Memory B cell (primary cell): Measurements from ENCODE around the gene SV2B.

Experiments
- ATAC-seq: fragments of 150-1000 bp; cut with Tn5 transposase; 2 replicates; pipeline ENCODE4 v1.10.0; 2021; ENCODE audit warnings: low read depth, mild to moderate bottlenecking, moderate library complexity
- DNase-seq, 2 donors: peaks; one replicate each; pipeline ENCODE4 v3.0.0; 2022; ENCODE audit warnings: low spot score in 2 of 2
- H3K27ac Mint-ChIP-seq: one replicate; pipeline ENCODE4 v1.8.0; 2022; ENCODE audit warnings: mild to moderate bottlenecking, moderate library complexity, mixed read lengths
- H3K27me3 Mint-ChIP-seq: one replicate; pipeline ENCODE4 v1.8.0; 2022; ENCODE audit warnings: mixed read lengths
- H3K36me3 Mint-ChIP-seq: one replicate; pipeline ENCODE4 v1.8.0; 2022; ENCODE audit warnings: mild to moderate bottlenecking, mixed read lengths
- H3K4me1 Mint-ChIP-seq: one replicate; pipeline ENCODE4 v1.8.0; 2022; ENCODE audit warnings: mixed read lengths
- H3K4me3 Mint-ChIP-seq: one replicate; pipeline ENCODE4 v1.8.0; 2022; ENCODE audit warnings: mild to moderate bottlenecking, moderate library complexity, mixed read lengths
- H3K9me3 Mint-ChIP-seq: one replicate; pipeline ENCODE4 v1.8.0; 2022; ENCODE audit warnings: mixed read lengths

The SV2B gene

DNA sequence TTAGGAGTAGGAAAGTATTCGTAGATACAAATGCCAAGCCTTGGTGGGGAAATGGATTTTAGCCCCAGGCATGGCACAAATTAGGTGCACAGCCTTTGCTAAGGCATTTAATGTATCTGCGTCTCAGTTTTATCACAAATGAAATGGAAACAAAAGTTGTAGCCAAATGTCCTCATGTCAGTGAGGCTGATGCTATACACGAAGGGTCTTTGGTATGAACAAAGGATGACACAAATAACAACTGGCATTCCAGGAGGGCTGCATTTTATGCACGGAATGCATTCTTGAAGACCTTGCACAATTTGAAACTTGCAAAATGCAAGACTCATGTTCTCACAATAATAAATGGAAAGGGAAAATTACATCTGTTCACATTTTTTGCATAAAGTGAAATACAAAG lies 181.9 kb downstream of the SV2B start:
- Mint-ChIP-seq H3K36me3 (no peaks in the 10 kb centered on the region), H3K27me3 (peaks cover 3% of the 10 kb centered on the region), H3K4me3 (no peak overlapping the region), H3K27ac (no peak overlapping the region), H3K9me3 (no peaks in the 10 kb centered on the region), H3K4me1 (no peaks in the 10 kb centered on the region)
- ATAC-seq (no peak), DNase-seq (no peak)

DNA sequence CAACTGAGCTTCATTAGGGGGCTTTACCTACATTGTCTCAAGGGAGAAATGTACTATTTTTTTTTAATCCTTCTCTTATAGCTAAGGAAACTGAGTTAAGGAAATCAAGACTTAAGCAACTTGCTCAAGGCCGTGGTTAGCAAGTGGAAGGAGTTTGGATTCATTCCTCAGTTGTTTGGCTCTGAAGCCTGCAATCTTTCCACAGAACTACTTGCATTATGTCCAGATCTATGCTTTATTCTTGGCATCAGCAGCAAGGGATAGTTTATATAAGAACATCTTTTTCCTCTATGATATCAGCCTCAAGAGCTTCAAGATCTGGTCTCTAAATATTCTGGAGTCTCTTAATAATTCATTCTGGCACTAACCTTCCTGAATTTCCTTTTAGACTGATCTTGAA lies 182.4 kb downstream of the SV2B start:
- H3K36me3 Mint-ChIP-seq: no peaks in the 10 kb centered on the region
- H3K27me3 Mint-ChIP-seq: peaks cover 2% of the 10 kb centered on the region
- H3K27ac Mint-ChIP-seq: no peak overlapping the region
- ATAC-seq (no peak), DNase-seq (no peak)
- no peak overlapping the region for H3K4me3 Mint-ChIP-seq
- no peaks in the 10 kb centered on the region for H3K9me3 Mint-ChIP-seq
- H3K4me1 Mint-ChIP-seq: no peaks in the 10 kb centered on the region

DNA sequence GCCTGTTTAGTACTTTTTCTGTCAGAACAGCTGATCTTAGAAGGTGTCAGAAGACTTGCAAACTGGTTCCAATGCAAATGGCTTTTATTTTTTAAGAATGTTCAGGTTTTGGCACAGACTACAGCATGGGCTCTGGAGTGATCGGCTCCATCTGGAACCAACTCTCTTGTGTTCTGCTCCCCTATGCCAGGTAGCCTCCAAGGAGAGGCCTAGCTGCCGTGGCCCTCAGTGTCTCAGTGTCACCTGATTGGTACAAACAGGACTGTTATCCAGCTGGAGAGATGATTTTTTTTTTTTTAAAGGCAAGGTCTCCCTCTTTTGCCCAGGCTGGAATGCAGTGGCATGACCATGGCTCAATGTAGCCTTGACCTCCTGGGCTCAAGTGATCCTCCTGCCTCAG lies 183.1 kb downstream of the SV2B start:
- Mint-ChIP-seq H3K27me3 (peaks cover 2% of the 10 kb centered on the region), H3K27ac (no peak overlapping the region), H3K4me3 (no peak overlapping the region), H3K9me3 (no peaks in the 10 kb centered on the region), H3K4me1 (no peaks in the 10 kb centered on the region), H3K36me3 (no peaks in the 10 kb centered on the region)
- no peak for DNase-seq
- no peak for ATAC-seq

DNA sequence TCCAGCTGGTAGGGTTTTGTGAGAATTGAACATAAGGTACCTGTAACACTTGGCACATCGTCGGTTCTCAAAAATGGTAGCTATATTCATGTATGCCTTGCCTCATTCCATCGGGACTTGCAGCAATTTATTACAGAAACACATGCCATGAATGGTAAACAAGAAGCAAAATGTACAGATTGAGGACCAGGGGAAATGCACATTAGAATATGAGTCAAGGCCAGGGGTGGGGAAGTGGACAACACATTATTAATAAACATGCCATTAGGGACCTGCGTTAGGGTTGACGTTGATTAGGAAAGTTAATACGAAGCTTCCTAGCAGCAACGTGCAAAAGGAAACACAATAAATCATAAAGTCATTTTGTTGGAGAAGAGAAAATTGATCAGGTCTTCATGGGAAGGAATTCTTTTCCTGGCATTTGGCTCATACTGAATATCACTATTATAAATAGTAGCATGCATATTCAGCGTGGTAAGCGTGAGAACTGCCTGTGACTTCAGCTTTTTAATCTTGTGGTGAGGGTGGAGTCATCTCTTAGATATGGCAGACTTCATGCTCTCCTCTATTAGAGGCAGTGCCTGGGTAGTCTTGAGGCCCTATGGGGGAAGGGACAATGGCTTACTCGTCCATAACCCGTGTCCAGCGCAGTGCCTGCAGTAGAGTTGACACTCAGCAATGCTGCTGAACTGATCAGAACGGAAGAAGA lies 184.9 kb downstream of the SV2B start:
- DNase-seq (no peak), ATAC-seq (no peak)
- Mint-ChIP-seq H3K27me3 (peaks cover 2% of the 10 kb centered on the region), H3K4me1 (no peaks in the 10 kb centered on the region), H3K4me3 (no peak overlapping the region), H3K36me3 (no peaks in the 10 kb centered on the region), H3K9me3 (no peaks in the 10 kb centered on the region), H3K27ac (no peak overlapping the region)

DNA sequence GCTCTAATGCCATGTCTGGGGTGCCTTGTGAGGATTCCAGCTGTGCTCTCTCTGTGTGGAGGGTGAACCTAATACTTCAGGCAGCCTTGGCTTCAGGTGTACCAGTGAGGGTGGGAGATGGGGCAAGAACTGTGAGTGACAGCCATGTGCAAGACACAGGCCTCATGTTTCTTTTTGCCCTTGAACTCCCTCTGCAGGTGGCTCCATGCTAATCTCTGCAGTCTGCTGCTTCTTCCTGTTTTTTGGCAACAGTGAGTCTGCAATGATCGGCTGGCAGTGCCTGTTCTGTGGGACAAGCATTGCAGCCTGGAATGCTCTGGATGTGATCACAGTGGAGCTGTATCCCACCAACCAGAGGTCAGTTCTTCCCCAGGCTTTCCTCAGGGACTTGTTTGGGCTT lies 189.3 kb downstream of the SV2B start:
- Mint-ChIP-seq H3K4me3 (no peak overlapping the region), H3K4me1 (no peaks in the 10 kb centered on the region), H3K27me3 (no peaks in the 10 kb centered on the region), H3K9me3 (no peaks in the 10 kb centered on the region), H3K27ac (no peak overlapping the region), H3K36me3 (no peaks in the 10 kb centered on the region)
- ATAC-seq (no peak), DNase-seq (no peak)

DNA sequence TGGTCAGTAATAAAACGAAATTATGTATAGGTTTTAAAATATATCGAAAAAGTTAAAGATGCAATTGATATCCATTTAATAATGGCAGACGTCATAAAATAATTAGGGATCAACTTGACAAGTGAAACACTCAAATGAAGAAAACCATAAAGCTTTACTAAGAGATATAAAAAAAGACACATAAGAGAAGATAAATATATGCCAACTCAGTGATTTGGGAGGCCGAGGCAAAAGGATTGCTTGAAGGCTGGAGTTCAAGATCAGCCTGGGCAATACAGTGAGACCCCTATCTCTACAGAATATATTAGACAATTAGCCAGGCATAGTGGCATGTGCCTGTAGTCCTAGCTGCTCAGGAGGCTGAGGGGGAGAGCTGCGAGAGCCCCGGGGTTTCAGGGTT lies 190.5 kb downstream of the SV2B start:
- DNase-seq (no peak), ATAC-seq (no peak)
- H3K27me3 Mint-ChIP-seq: peaks cover 2% of the 10 kb centered on the region
- no peak overlapping the region for H3K4me3 Mint-ChIP-seq
- no peaks in the 10 kb centered on the region for H3K4me1 Mint-ChIP-seq
- no peaks in the 10 kb centered on the region for H3K36me3 Mint-ChIP-seq
- H3K9me3 Mint-ChIP-seq: no peaks in the 10 kb centered on the region
- H3K27ac Mint-ChIP-seq: no peak overlapping the region

DNA sequence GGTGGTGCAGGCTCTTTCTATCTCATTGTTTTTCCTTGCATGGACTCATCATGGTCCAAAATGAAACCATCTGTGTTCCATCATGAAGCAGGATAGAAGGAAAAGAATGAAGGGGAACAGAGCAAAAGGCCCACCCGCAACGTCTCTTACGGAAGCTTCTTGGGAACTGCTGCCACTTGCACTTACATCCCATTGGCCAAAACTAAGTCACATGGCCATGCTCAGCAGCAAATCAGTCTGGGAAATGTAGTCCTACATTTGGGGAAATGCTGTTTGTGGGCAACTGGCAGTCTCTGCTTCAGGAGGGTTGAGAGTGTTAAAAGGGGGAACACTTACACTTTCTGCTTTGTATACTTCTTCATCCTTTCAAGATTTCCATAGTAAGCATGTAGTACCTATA lies 191.6 kb downstream of the SV2B start:
- Mint-ChIP-seq H3K36me3 (no peaks in the 10 kb centered on the region), H3K4me1 (no peaks in the 10 kb centered on the region), H3K27ac (no peak overlapping the region), H3K4me3 (peak overlapping the region; percentile 30), H3K27me3 (peaks cover 4% of the 10 kb centered on the region), H3K9me3 (no peaks in the 10 kb centered on the region)
- peak in 1 of 2 donors; percentile 11 for DNase-seq
- peak; percentile 47 for ATAC-seq

DNA sequence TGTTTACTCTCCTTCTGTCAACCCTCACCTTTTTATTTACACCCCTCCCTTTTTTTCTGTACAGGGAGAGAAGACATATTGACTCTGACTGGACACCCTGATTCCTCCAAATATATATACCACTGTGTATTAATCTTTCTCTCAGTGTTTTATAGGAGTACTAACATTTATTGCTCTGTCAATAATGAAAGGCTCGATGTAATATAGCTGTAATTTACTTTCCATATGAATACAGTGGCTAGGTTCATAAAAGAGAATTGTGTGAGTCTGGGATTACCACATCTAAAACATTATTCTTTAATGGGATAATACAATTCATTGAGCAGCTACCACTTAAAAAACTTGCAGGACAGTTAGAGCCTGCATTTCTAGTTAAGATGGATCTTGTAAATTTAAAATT lies 194.3 kb downstream of the SV2B start:
- no peak overlapping the region for H3K27ac Mint-ChIP-seq

DNA sequence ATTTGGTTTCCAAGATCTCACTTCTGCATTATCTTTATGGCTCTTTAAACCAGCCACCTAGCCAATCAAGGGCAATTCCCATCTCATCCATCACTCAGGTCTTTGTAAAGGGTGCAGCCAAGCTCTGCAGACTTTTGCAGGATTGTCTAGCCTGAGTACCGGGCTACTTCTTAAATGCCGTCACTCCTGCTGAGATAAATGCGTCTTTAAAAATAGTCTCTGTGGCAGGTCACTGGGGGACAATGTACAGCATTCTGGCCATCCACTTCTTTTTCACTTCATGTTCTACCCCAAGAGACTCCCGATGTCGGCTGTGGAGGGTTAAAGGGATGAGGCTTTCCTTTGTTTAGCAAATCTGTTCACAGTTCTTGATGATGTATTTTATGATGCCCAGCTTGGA lies 194.7 kb downstream of the SV2B start:
- H3K27me3 Mint-ChIP-seq: peaks cover 15% of the 10 kb centered on the region
- H3K36me3 Mint-ChIP-seq: no peaks in the 10 kb centered on the region
- no peak overlapping the region for H3K4me3 Mint-ChIP-seq
- H3K9me3 Mint-ChIP-seq: peaks cover 3% of the 10 kb centered on the region
- ATAC-seq: no peak
- H3K27ac Mint-ChIP-seq: no peak overlapping the region
- H3K4me1 Mint-ChIP-seq: no peaks in the 10 kb centered on the region
- no peak for DNase-seq

More for the DNA sequence above, 194.3 kb downstream of the SV2B start:
- Mint-ChIP-seq H3K27me3 (peaks cover 15% of the 10 kb centered on the region), H3K9me3 (peaks cover 3% of the 10 kb centered on the region), H3K36me3 (no peaks in the 10 kb centered on the region), H3K4me3 (no peak overlapping the region), H3K4me1 (no peaks in the 10 kb centered on the region)
- no peak for ATAC-seq
- DNase-seq: no peak

DNA sequence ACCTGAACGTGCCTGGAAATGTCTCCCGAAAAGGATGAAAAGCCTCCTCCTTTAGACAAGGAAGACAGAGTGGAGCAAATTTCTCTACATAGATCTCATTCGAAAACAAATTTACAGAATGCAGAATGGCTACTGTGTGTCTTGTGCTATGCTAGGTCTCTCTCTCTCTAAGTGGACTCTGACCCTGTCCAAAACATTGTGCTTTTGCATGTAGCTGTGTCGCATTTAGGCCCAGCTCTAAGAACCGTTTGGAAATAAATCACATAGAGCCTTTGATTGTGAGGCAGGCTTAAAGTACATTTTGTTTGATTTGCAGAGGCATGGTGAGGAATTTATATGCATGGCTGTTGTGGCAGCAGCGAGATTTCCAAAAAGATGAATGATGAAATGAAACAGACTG lies 198.0 kb downstream of the SV2B start:
- ATAC-seq: no peak
- Mint-ChIP-seq H3K27me3 (peaks cover 24% of the 10 kb centered on the region), H3K27ac (no peak overlapping the region)

DNA sequence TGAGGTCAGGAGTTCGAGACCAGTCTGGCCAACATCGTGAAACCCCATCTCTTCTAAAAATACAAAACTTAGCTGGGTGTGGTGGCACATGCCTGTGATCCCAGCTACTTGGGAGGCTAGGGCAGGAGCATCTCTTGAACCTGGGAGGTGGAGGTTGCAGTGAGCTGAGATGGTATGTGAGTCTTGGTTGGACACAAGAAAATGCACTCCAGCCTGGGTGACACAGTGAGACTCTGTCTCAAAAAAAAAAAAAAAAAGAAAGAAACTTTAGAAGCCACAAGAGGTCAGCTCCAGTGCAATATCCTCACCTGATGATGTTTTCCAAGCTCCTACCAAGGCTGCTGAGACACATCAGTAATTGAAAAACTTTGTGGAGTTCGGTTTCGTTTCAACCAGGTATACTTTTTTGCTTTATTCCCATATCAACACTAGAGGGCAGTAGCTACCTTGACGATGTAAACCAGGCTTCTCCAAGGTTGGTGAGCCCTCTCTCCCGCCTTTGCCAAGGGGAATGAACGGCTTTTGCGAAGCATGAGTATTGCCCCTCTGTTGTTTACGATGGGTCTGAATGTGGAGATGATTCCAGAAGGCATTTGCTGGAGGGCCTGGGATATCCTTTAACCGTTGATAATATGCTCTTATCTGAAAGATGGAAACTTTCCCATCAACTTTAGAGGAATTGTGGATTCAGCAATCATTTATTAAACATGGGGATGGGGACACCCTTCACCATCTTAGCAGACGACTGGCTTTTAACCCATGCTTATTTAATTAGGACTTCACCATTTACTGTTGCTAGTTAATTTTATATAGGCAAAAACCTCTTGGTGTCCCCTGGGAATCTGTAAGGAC lies 202.8 kb downstream of the SV2B start:
- Mint-ChIP-seq H3K4me1 (peaks cover 2% of the 10 kb centered on the region), H3K27ac (no peak overlapping the region), H3K9me3 (no peaks in the 10 kb centered on the region), H3K36me3 (no peaks in the 10 kb centered on the region), H3K4me3 (no peak overlapping the region), H3K27me3 (peaks cover 28% of the 10 kb centered on the region)
- DNase-seq: no peak
- ATAC-seq: no peak

More for the DNA sequence above, 198.0 kb downstream of the SV2B start:
- Mint-ChIP-seq H3K4me1 (peaks cover 2% of the 10 kb centered on the region), H3K36me3 (no peaks in the 10 kb centered on the region), H3K9me3 (peaks cover 3% of the 10 kb centered on the region), H3K4me3 (no peak overlapping the region)
- no peak for DNase-seq

DNA sequence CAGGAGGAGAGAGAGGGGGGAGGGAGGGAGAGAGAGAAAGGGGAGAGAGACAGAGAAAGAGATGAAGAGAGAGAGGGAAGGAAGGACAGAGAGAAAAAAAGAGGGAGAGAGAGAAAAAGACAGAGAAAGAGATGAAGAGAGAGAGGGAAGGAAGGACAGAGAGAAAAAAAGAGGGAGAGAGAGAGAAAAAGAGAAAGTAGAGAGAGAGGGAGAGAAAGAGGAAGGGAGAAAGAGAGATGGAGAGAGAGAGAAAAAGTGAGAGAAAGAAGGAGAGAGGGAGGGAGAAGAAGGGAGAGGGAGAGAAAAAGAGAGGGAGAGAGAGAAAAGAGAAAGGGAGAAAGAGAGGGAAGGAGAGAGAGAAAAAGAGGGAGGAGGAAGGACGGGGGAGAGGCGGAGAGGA lies 204.2 kb downstream of the SV2B start:
- no peaks in the 10 kb centered on the region for H3K36me3 Mint-ChIP-seq
- ATAC-seq (no peak), DNase-seq (no peak)
- no peak overlapping the region for H3K4me3 Mint-ChIP-seq
- no peak overlapping the region for H3K27ac Mint-ChIP-seq
- H3K27me3 Mint-ChIP-seq: peaks cover 27% of the 10 kb centered on the region
- peaks cover 2% of the 10 kb centered on the region for H3K4me1 Mint-ChIP-seq
- no peaks in the 10 kb centered on the region for H3K9me3 Mint-ChIP-seq

DNA sequence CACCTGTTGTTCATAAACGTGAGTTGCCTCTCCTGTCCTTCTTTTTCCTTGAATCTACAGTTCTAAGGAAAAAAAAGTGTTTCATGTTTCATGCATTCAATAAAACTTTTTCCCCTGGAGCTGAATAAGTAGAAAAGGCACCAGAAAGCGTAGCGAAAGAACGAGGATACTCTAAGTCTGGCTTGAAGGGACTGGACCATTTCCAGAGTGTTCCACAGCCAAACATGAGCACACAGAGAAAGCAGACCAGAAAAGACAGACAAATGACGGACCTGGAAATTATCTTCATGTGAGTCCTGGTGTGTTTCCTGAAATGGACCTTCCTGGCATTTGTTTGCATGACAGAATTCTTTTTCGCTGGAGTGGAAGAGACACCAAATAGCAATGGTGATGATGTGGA lies 204.7 kb downstream of the SV2B start:
- Mint-ChIP-seq H3K27ac (no peak overlapping the region), H3K4me1 (peaks cover 2% of the 10 kb centered on the region), H3K36me3 (no peaks in the 10 kb centered on the region), H3K4me3 (no peak overlapping the region), H3K27me3 (peaks cover 28% of the 10 kb centered on the region), H3K9me3 (no peaks in the 10 kb centered on the region)
- DNase-seq (no peak), ATAC-seq (no peak)

DNA sequence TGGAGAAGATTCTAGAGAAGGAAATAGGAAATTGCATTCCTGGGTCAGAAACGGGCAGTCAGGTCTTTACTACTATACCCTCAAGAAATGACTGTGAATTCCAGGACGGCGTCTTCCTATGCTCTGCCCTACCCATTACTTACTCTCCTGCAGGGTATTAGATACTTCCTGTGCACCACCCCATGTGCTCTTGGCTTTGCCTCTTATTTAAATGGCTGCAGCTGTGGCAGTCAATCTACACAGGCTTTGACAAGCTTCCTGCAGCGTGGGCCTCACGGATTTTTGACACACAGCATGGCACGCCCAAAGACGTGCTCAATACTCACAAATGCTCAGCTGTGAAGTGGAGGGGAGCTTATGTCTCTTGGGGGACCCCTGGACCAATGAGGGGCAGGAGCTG lies 206.1 kb downstream of the SV2B start:
- ATAC-seq: no peak
- no peak overlapping the region for H3K27ac Mint-ChIP-seq
- H3K4me3 Mint-ChIP-seq: no peak overlapping the region
- H3K9me3 Mint-ChIP-seq: no peaks in the 10 kb centered on the region
- H3K27me3 Mint-ChIP-seq: peaks cover 26% of the 10 kb centered on the region
- no peaks in the 10 kb centered on the region for H3K36me3 Mint-ChIP-seq
- no peak for DNase-seq
- H3K4me1 Mint-ChIP-seq: peaks cover 2% of the 10 kb centered on the region

DNA sequence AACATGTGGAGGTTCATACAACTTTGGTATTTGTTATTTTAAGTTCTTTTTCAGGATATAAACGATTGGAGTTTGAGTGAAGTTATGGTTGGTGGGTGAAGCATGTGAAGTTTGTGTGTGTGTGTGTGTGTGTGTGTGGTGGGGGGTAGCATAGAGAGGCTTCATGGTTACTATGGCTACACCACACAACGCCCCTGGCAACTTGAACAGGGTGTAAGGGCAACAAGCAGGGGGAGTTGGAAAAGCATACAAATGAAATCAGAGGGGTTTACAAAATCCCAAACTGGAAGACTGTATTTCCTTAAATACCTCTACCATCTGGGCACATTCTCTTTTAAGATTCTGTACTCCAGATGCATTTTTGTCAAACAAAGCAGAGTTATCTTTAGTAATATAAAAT lies 207.5 kb downstream of the SV2B start:
- DNase-seq (no peak), ATAC-seq (no peak)
- Mint-ChIP-seq H3K27me3 (peaks cover 23% of the 10 kb centered on the region), H3K4me1 (peaks cover 10% of the 10 kb centered on the region), H3K27ac (no peak overlapping the region), H3K9me3 (no peaks in the 10 kb centered on the region), H3K36me3 (no peaks in the 10 kb centered on the region), H3K4me3 (no peak overlapping the region)
